HepG2 (cell line): Measurements from ENCODE around the gene ZNF616. TPM values are rescaled to one million over a fixed set of nuclear protein-coding genes. Genes with fewer than 3 reads are reported as not detected.
A peak's percentile ranks its signal among the peaks of the same experiment; 100 is the strongest.

Source experiments
- BHLHE40 ChIP-seq: IDR thresholded peaks from 2 replicates; pipeline ENCODE4 v1.6.1; 2011; ENCODE audit warnings: low read length, improper control_type of control experiment
- HMGXB4 ChIP-seq, 2 experiments: sonication (generic) in 1 of 2; formaldehyde crosslinking in 1 of 2; IDR thresholded peaks; 2 replicates each; pipeline versions ENCODE4 v1.4.0 to v1.6.1; 2018 to 2020; ENCODE audit warnings: missing genetic modification reagents in 2 of 2, borderline replicate concordance in 1 of 2, low read depth in 1 of 2, mild to moderate bottlenecking in 1 of 2, missing biosample characterization in 1 of 2
- HOXA5 ChIP-seq: sonication (generic); formaldehyde crosslinking; IDR thresholded peaks from 2 replicates; pipeline ENCODE4 v1.4.0; 2020; ENCODE audit warnings: missing genetic modification reagents
- KDM5B ChIP-seq: sonication (generic); formaldehyde crosslinking; IDR thresholded peaks from 2 replicates; pipeline ENCODE4 v1.4.0; 2020; ENCODE audit warnings: missing genetic modification reagents, mild to moderate bottlenecking, borderline replicate concordance
- KIAA2018 ChIP-seq: sonication (generic); formaldehyde crosslinking; IDR thresholded peaks from 2 replicates; pipeline ENCODE4 v1.5.0; 2020; ENCODE audit warnings: mild to moderate bottlenecking, missing genetic modification reagents, borderline replicate concordance
- KLF12 ChIP-seq: sonication (generic); formaldehyde crosslinking; IDR thresholded peaks from 2 replicates; pipeline ENCODE4 v1.4.0; 2020; ENCODE audit warnings: missing genetic modification reagents, borderline replicate concordance
- PLRG1 ChIP-seq: fragments of 450-650 bp; conservative IDR thresholded peaks from 2 replicates; pipeline ENCODE4 v1.6.1; 2016
- STAG1 ChIP-seq: sonication (generic); formaldehyde crosslinking; IDR thresholded peaks from 2 replicates; pipeline ENCODE4 v1.4.0; 2020; ENCODE audit warnings: missing genetic modification reagents
- XRCC5 ChIP-seq: fragments of 200-400 bp; formaldehyde crosslinking; optimal IDR thresholded peaks from 2 replicates; pipeline ENCODE3; 2017; ENCODE audit warnings: mild to moderate bottlenecking, low read length
- ZBTB25 ChIP-seq: IDR thresholded peaks from 2 replicates; pipeline ENCODE4 v1.6.1; 2018; ENCODE audit warnings: missing genetic modification reagents
- ZBTB8A ChIP-seq: sonication (generic); formaldehyde crosslinking; IDR thresholded peaks from 2 replicates; pipeline ENCODE4 v1.4.0; 2020; ENCODE audit warnings: mild to moderate bottlenecking, low read depth, missing genetic modification reagents, borderline replicate concordance
- ZFP90 ChIP-seq: sonication (generic); formaldehyde crosslinking; IDR thresholded peaks from 2 replicates; pipeline ENCODE4 v1.8.0; 2022; ENCODE audit warnings: missing genetic modification reagents, mild to moderate bottlenecking, inconsistent platforms, borderline replicate concordance
- ZNF503 ChIP-seq: sonication (generic); formaldehyde crosslinking; IDR thresholded peaks from 2 replicates; pipeline ENCODE4 v1.4.0; 2020; ENCODE audit warnings: missing genetic modification reagents
- ZNF619 ChIP-seq: sonication (generic); formaldehyde crosslinking; IDR thresholded peaks from 2 replicates; pipeline ENCODE4 v1.4.0; 2020; ENCODE audit warnings: mild to moderate bottlenecking, missing genetic modification reagents
- ZNF766 ChIP-seq: sonication (generic); formaldehyde crosslinking; IDR thresholded peaks from 2 replicates; pipeline ENCODE4 v1.5.0; 2020; ENCODE audit warnings: missing genetic modification reagents, borderline replicate concordance
- polyA plus RNA-seq, 8 experiments: library from polyadenylated mRNA; depleted of rRNA in 3 of 8; stranded (reverse) in 7 of 8; unstranded in 1 of 8; fragments of >200 nt; fragmentation: Illumina TruSeq in 4 of 8; extraction: Trizol in 4 of 8; gene quantifications; 2 replicates each; pipeline versions ENCODE4 v1.2.1 to v1.2.3, GENCODE V29; 2011 to 2016; ENCODE audit warnings: low read depth in 4 of 8, missing spikeins in 1 of 8, mixed read lengths in 1 of 8; ENCODE audit not compliant: insufficient read depth in 1 of 8
- total RNA-seq, 5 experiments: library from RNA; depleted of rRNA; stranded (reverse); fragments of >200 nt; fragmentation: Illumina TruSeq; extraction: Trizol; gene quantifications; 2 replicates each; pipeline ENCODE4 v1.2.3, GENCODE V29; 2016; ENCODE audit warnings: low read depth in 1 of 5

The ZNF616 gene
- total and polyA plus RNA-seq, 2 of the 13 experiments (the other 11 are each of a cell fraction or from before 2014, with no cell fraction given), result 2.2 to 10.4 TPM

GRCh38 chr19:52095172-52096014 is 44.3 kb downstream of the ZNF616 start, which contains the start of gene ZNF841 (continued):
- TF ChIP-seq ZBTB8A (CRISPR knock-in tag), result no peak
- no peak for TF ChIP-seq KIAA2018 (CRISPR knock-in tag)
- TF ChIP-seq KDM5B (CRISPR knock-in tag), result 0 out of 2 replicates have a peak, but pooled peaks have one; percentile 19
- no peak for TF ChIP-seq ZNF619 (CRISPR knock-in tag)
- no peak for TF ChIP-seq XRCC5
- TF ChIP-seq ZFP90 (CRISPR knock-in tag), result peak; percentile 82; the same call in 1 of the 2 replicates
- TF ChIP-seq STAG1 (CRISPR knock-in tag), result no peak
- 0 out of 2 replicates have a peak, but pooled peaks have one; percentile 15 for TF ChIP-seq ZBTB25 (CRISPR knock-in tag)
- TF ChIP-seq ZNF766 (CRISPR knock-in tag), result no peak
- TF ChIP-seq KLF12 (CRISPR knock-in tag), result peak; percentile 79; the same call in 1 of the 2 replicates
- TF ChIP-seq HMGXB4 (CRISPR knock-in tag; IDR thresholded peaks at IDR 0.05; ENCODE audit: borderline replicate concordance in 1 of 2, low read depth in 1 of 2), result peak in 1 of 2 experiments; percentile 28; a peak in 1 of 4 replicates
- 0 out of 2 replicates have a peak, but pooled peaks have one; percentile 23 for TF ChIP-seq ZNF503 (CRISPR knock-in tag)
- no peak for TF ChIP-seq PLRG1
- 0 out of 2 replicates have a peak, but pooled peaks have one; percentile 1 for TF ChIP-seq BHLHE40
- 0 out of 2 replicates have a peak, but pooled peaks have one; percentile 28 for TF ChIP-seq HOXA5
